OCI-LY1 (cell line): Measurements from ENCODE around the gene FNIP1.

Experiments
- H2AFZ ChIP-seq: fragments of 200-600 bp; sonication (generic), shearing (Covaris generic); 2 replicates; pipeline ENCODE4 v1.6.0; 2014; ENCODE audit warnings: antibody characterized with exemption, mild to moderate bottlenecking, low read length
- H3F3A ChIP-seq: fragments of 200-600 bp; sonication (generic), shearing (Covaris generic); 2 replicates; pipeline ENCODE4 v1.6.0; 2014; ENCODE audit warnings: mild to moderate bottlenecking, antibody characterized with exemption, low read length, moderate library complexity; ENCODE audit not compliant: insufficient read depth
- H3K27ac ChIP-seq: fragments of 200-600 bp; sonication (generic); 2 replicates; pipeline ENCODE4 v1.5.1; 2014; ENCODE audit warnings: low read length, mixed run types, mild to moderate bottlenecking, low read depth; ENCODE audit not compliant: poor library complexity, severe bottlenecking
- H3K27me3 ChIP-seq: fragments of 200-600 bp; sonication (generic); 2 replicates; pipeline ENCODE4 v1.6.0; 2014; ENCODE audit warnings: antibody characterized with exemption, mild to moderate bottlenecking, low read length, moderate library complexity; ENCODE audit not compliant: insufficient read depth
- H3K36me3 ChIP-seq: fragments of 200-600 bp; sonication (generic); 2 replicates; pipeline ENCODE4 v1.6.1; 2014; ENCODE audit warnings: mild to moderate bottlenecking, antibody characterized with exemption, low read length, moderate library complexity, mixed read lengths; ENCODE audit not compliant: insufficient read depth
- H3K4me1 ChIP-seq: fragments of 200-600 bp; sonication (generic); 2 replicates; pipeline ENCODE4 v1.5.1; 2014; ENCODE audit warnings: mild to moderate bottlenecking, low read length, moderate library complexity; ENCODE audit not compliant: insufficient read depth, severe bottlenecking
- H3K4me2 ChIP-seq: fragments of 200-600 bp; sonication (generic), shearing (Covaris generic); 2 replicates; pipeline ENCODE4 v1.6.1; 2014; ENCODE audit warnings: low read length
- H3K4me3 ChIP-seq: fragments of 200-600 bp; sonication (generic); 2 replicates; pipeline ENCODE4 v1.5.1; 2014; ENCODE audit warnings: low read length, low read depth, mild to moderate bottlenecking, mixed read lengths; ENCODE audit not compliant: poor library complexity, severe bottlenecking
- H3K79me2 ChIP-seq: fragments of 200-600 bp; shearing (Covaris generic); 2 replicates; pipeline ENCODE4 v1.6.1; 2016; ENCODE audit warnings: mixed run types, low read length, mixed read lengths; ENCODE audit not compliant: insufficient read depth
- H3K9ac ChIP-seq: fragments of 200-600 bp; sonication (generic), shearing (Covaris generic); 2 replicates; pipeline ENCODE4 v1.6.1; 2014; ENCODE audit warnings: mild to moderate bottlenecking, low read length, mixed read lengths
- H3K9me2 ChIP-seq: fragments of 200-600 bp; sonication (generic), shearing (Covaris generic); 2 replicates; pipeline ENCODE4 v1.6.1; 2014; ENCODE audit warnings: low read depth, mild to moderate bottlenecking, low read length, mixed read lengths
- H3K9me3 ChIP-seq: fragments of 200-600 bp; shearing (Covaris generic); 2 replicates; pipeline ENCODE4 v1.6.1; 2014; ENCODE audit warnings: low read length, mixed read lengths
- H4K20me1 ChIP-seq: fragments of 200-600 bp; sonication (generic), shearing (Covaris generic); 2 replicates; pipeline ENCODE4 v1.6.0; 2016; ENCODE audit warnings: mild to moderate bottlenecking, low read length; ENCODE audit not compliant: insufficient read depth
- CTCF ChIP-seq: fragments of 200-600 bp; sonication (generic), shearing (Covaris generic); IDR thresholded peaks from 2 replicates; pipeline ENCODE4 v1.5.1; 2017; ENCODE audit warnings: mild to moderate bottlenecking, antibody characterized with exemption, low read length, moderate library complexity, mixed read lengths
- EZH2 ChIP-seq: fragments of 200-600 bp; sonication (generic), shearing (Covaris generic); IDR thresholded peaks from 2 replicates; pipeline ENCODE4 v1.8.0; 2017; ENCODE audit warnings: borderline replicate concordance, mixed run types, mild to moderate bottlenecking, antibody characterized with exemption, low read length, moderate library complexity, mixed read lengths

Gene FNIP1

GRCh38 chr5:131607418-131607817, 189.4 kb downstream of the FNIP1 start:
- Histone ChIP-seq H3K27ac (no peak overlapping the region), H3K27me3 (no peaks in the 10 kb centered on the region), H3K4me1 (peaks cover 5% of the 10 kb centered on the region), H3K9ac (no peak overlapping the region), H3K9me2 (no peaks in the 10 kb centered on the region), H2AFZ (no peak overlapping the region), H3K79me2 (peaks cover 92% of the 10 kb centered on the region), H3K4me2 (no peak overlapping the region), H4K20me1 (0 out of 2 replicates have a peak, but pooled peaks cover 3% of the 10 kb centered on the region), H3K4me3 (no peak overlapping the region), H3F3A (no peaks in the 10 kb centered on the region), H3K9me3 (no peaks in the 10 kb centered on the region), H3K36me3 (peaks cover 40% of the 10 kb centered on the region)
- TF ChIP-seq CTCF (no peak), EZH2 (no peak)

GRCh38 chr5:131605086-131605485, 191.7 kb downstream of the FNIP1 start:
- no peak overlapping the region for H3K27ac ChIP-seq
- H3K9ac ChIP-seq = no peak overlapping the region
- 0 out of 2 replicates have a peak, but pooled peaks cover 3% of the 10 kb centered on the region for H4K20me1 ChIP-seq
- no peak overlapping the region for H3K4me2 ChIP-seq
- H3K9me2 ChIP-seq = no peaks in the 10 kb centered on the region
- H3K79me2 ChIP-seq = peaks cover 72% of the 10 kb centered on the region
- no peak overlapping the region for H3K4me3 ChIP-seq
- H3F3A ChIP-seq = no peaks in the 10 kb centered on the region
- no peak for TF ChIP-seq CTCF
- no peak for TF ChIP-seq EZH2
- peaks cover 51% of the 10 kb centered on the region for H3K36me3 ChIP-seq
- H3K9me3 ChIP-seq = no peaks in the 10 kb centered on the region
- no peaks in the 10 kb centered on the region for H3K27me3 ChIP-seq
- H3K4me1 ChIP-seq = peaks cover 5% of the 10 kb centered on the region
- H2AFZ ChIP-seq = no peak overlapping the region

- H2AFZ ChIP-seq = no peak overlapping the region
- H3F3A ChIP-seq = no peaks in the 10 kb centered on the region
- H3K4me2 ChIP-seq = no peak overlapping the region
- TF ChIP-seq EZH2 (no peak), CTCF (no peak)
- no peaks in the 10 kb centered on the region for H3K27me3 ChIP-seq
- no peak overlapping the region for H3K4me3 ChIP-seq
- H3K4me1 ChIP-seq = no peaks in the 10 kb centered on the region
- no peak overlapping the region for H3K27ac ChIP-seq
- peaks cover 34% of the 10 kb centered on the region for H3K79me2 ChIP-seq
- no peaks in the 10 kb centered on the region for H3K9me2 ChIP-seq
- no peaks in the 10 kb centered on the region for H4K20me1 ChIP-seq
- H3K9ac ChIP-seq = no peak overlapping the region
- peaks cover 10% of the 10 kb centered on the region; the same call in 1 of the 2 replicates for H3K9me3 ChIP-seq
- peaks cover 60% of the 10 kb centered on the region for H3K36me3 ChIP-seq
These were observed 201.5 kb downstream of the FNIP1 start for GRCh38 chr5:131595088-131596033.
